ENCODE results near the gene VPS13A. TPM values are rescaled to one million over a fixed set of nuclear protein-coding genes. Genes with fewer than 3 reads are reported as not detected.

The VPS13A gene
- total and polyA plus RNA-seq, 8 donors = 7.4 to 19.1 (median 15.6) TPM

DNA sequence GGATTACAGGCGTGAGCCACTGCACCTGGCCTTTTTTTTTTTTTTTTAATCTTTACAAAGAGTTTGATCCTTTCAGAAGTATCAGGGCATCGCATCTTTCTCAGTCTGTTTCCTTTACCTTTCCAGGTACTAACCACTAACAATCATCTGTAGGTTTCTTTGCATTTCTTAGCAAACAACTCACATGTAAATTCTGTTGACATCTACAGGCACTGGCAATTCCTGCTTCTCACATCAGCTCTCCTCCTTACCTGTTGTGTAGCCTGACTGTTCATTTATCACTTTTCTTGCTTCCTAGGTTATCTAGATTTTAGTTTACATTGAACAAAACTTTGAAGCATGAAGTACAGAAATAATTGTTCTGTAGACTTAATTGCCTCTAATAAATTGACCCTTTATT is 27.5 kb upstream of the VPS13A start:
- WGBS, 2 donors = 45 to 61% methylated on average over 2 of the region's 2 CpGs
- H3K27ac ChIP-seq = no peak overlapping the region
- intact Hi-C loops (cut with DNase I) = no loop called here

DNA sequence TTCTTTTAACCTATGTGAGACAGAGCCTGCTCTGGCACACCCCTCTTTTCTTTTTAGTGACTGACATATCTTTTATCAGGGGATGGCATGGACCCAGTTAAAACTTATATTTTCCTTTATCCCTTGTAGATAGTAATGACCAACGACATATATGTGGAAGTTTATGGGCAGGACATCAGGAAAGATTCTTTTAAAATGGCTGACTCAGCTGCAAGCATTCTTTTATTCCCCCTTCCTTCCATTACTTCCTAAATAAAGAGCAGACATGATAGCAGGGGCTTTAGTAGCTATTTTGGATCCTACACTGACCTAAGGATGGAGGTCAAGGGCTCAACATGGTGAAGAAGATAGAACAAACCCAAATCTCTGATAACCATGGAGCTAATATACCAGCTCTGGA is 25.0 kb upstream of the VPS13A start:
- ATAC-seq (no peak), FAIRE-seq (no peak), DNase-seq (no peak)
- TF ChIP-seq, protein P1, sequence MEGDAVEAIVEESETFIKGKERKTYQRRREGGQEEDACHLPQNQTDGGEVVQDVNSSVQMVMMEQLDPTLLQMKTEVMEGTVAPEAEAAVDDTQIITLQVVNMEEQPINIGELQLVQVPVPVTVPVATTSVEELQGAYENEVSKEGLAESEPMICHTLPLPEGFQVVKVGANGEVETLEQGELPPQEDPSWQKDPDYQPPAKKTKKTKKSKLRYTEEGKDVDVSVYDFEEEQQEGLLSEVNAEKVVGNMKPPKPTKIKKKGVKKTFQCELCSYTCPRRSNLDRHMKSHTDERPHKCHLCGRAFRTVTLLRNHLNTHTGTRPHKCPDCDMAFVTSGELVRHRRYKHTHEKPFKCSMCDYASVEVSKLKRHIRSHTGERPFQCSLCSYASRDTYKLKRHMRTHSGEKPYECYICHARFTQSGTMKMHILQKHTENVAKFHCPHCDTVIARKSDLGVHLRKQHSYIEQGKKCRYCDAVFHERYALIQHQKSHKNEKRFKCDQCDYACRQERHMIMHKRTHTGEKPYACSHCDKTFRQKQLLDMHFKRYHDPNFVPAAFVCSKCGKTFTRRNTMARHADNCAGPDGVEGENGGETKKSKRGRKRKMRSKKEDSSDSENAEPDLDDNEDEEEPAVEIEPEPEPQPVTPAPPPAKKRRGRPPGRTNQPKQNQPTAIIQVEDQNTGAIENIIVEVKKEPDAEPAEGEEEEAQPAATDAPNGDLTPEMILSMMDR (IDR thresholded peaks at IDR 0.05) = no peak
- H3K4me1 ChIP-seq = peaks cover 0 to 6% (median 0%) of the 10 kb centered on the region in 3 donors
- intact Hi-C loops (cut with DNase I) = no loop called here
- no peaks in the 10 kb centered on the region for H3K27me3 ChIP-seq
- H3K9me3 ChIP-seq = no peaks in the 10 kb centered on the region
- no peak overlapping the region for H3K27ac ChIP-seq
- H3K4me3 ChIP-seq = no peak overlapping the region
- 27 to 39% methylated on average over 1 of the region's 1 CpG for WGBS, 2 donors
- no peaks in the 10 kb centered on the region for H3K36me3 ChIP-seq

More for the DNA sequence above, 27.5 kb upstream of the VPS13A start:
- Histone ChIP-seq H3K27me3 (no peaks in the 10 kb centered on the region), H3K4me3 (no peak overlapping the region), H3K36me3 (no peaks in the 10 kb centered on the region), H3K4me1 (no peaks in the 10 kb centered on the region), H3K9me3 (no peaks in the 10 kb centered on the region)
- no peak for DNase-seq
- no peak for FAIRE-seq
- TF ChIP-seq, protein P1 (IDR thresholded peaks at IDR 0.05) = no peak
- no peak for ATAC-seq

DNA sequence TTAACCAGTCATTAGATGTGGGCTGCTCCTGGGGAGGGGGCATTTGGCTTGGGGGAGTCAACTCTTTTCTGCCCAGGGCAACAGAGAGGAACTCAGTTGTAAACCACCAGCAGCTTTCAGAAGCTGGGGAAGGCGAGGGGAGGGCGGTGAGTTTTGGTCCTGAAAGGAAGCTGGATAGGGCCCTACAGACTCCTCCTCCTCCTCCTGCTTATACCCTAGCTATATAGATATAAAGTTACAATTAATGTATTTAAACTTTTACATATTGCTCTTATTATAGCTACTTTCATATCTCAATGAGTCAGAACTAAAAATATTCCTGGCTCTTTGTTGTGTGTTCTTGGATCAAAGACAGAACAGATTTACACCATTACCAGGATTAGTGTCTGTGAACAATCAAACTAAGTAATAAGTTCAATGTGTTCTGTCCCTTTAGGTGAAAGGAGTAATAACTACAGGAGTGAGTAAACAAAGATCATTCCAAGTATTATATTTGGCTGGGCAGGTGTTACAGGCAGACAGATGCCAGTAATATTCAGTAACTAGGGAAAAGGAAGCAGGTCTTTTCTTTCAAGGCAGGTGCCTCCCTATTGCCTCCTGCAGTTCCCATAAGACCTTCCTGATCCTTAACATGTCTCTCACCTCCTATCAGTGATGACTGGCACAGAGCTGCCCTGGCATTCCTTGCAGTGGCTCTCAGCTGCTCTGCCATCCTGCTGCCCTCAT is 20.5 kb upstream of the VPS13A start:
- FAIRE-seq = no peak
- TF ChIP-seq, protein P1 (IDR thresholded peaks at IDR 0.05) = no peak
- intact Hi-C loops (cut with DNase I) = no loop called here
- H3K9me3 ChIP-seq = no peaks in the 10 kb centered on the region
- H3K4me3 ChIP-seq = no peak overlapping the region
- H3K4me1 ChIP-seq = peaks cover 0 to 8% (median 0%) of the 10 kb centered on the region in 3 donors
- peak; percentile 37 to 78 (median 64) for ATAC-seq
- H3K27ac ChIP-seq = no peak overlapping the region
- no peaks in the 10 kb centered on the region for H3K27me3 ChIP-seq
- no peak for DNase-seq
- no peaks in the 10 kb centered on the region for H3K36me3 ChIP-seq
- 82 to 84% methylated on average over 2 of the region's 2 CpGs for WGBS, 2 donors

GRCh38 chr9:77158772-77159513 is 18.4 kb upstream of the VPS13A start:
- WGBS, 2 donors = 64 to 81% methylated on average over 6 of the region's 6 CpGs
- intact Hi-C loops (cut with DNase I) = no loop called here

More at GRCh38 chr9:77158772-77159513, 18.4 kb upstream of the VPS13A start:
- Histone ChIP-seq H3K4me1 (peaks cover 0 to 8% (median 0%) of the 10 kb centered on the region in 3 donors), H3K27ac (no peak overlapping the region), H3K9me3 (no peaks in the 10 kb centered on the region), H3K27me3 (no peaks in the 10 kb centered on the region), H3K4me3 (no peak overlapping the region), H3K36me3 (no peaks in the 10 kb centered on the region)
- DNase-seq (no peak), ATAC-seq (no peak), FAIRE-seq (no peak)
- TF ChIP-seq, protein P1 (IDR thresholded peaks at IDR 0.05) = no peak

Measured in pancreas (tissue), 10 donors.